ENCODE measurements around the gene REG4. TPM values are rescaled to one million over a fixed set of nuclear protein-coding genes. Genes with fewer than 3 reads are reported as not detected.
A peak's percentile ranks its signal among the peaks of the same experiment; 100 is the strongest.

REG4 gene
- total RNA-seq, 2 experiments from 2014 or later: 1.8 to 7.5 TPM

- H3K4me1 Mint-ChIP-seq: peaks cover 39% of the 10 kb centered on the region
- peaks cover 68% of the 10 kb centered on the region for H3K27me3 Mint-ChIP-seq
- no peaks in the 10 kb centered on the region for H3K36me3 Mint-ChIP-seq
- CTCF ChIA-PET: interaction anchor here (1.3 to 1.9 kb wide), 2 partner anchors 15 to 40 kb away, joined by 3 to 5 read pairs; partner anchors contain the start of gene HMGCS2
- no peak overlapping the region for H3K4me3 Mint-ChIP-seq
- ATAC-seq: no peak
- no peak overlapping the region for H3K27ac Mint-ChIP-seq
- no peaks in the 10 kb centered on the region for H3K9me3 Mint-ChIP-seq (ENCODE audit: low read depth)
- peak; percentile 23 for DNase-seq
These were observed 27.7 kb downstream of the REG4 start for GRCh38 chr1:119783354-119784185.

GRCh38 chr1:119782631-119783325 is 28.5 kb downstream of the REG4 start:
- ATAC-seq: peak; percentile 23
- Mint-ChIP-seq H3K36me3 (no peaks in the 10 kb centered on the region), H3K27ac (no peak overlapping the region), H3K27me3 (peaks cover 75% of the 10 kb centered on the region), H3K4me3 (no peak overlapping the region), H3K4me1 (peaks cover 37% of the 10 kb centered on the region), H3K9me3 (ENCODE audit: low read depth) (no peaks in the 10 kb centered on the region)
- peak; percentile 32 for DNase-seq
- CTCF ChIA-PET: interaction anchor here (1.9 kb wide), 1 partner anchor 39 kb away, joined by 5 read pairs; no protein-coding TSS in a partner anchor

- no peak for ATAC-seq
- no peaks in the 10 kb centered on the region for H3K9me3 Mint-ChIP-seq (ENCODE audit: low read depth)
These were observed 29.6 kb downstream of the REG4 start for GRCh38 chr1:119781434-119782210.

GRCh38 chr1:119779869-119780356 is 31.3 kb downstream of the REG4 start:
- DNase-seq: peak; percentile 37
- H3K4me3 Mint-ChIP-seq: no peak overlapping the region
- CTCF ChIA-PET: interaction anchor here (1.0 to 1.4 kb wide), 2 partner anchors 11 to 35 kb away, joined by 3 to 4 read pairs; partner anchors contain the start of gene HMGCS2
- H3K27ac Mint-ChIP-seq: no peak overlapping the region
- H3K9me3 Mint-ChIP-seq (ENCODE audit: low read depth): no peaks in the 10 kb centered on the region
- H3K27me3 Mint-ChIP-seq: peaks cover 73% of the 10 kb centered on the region
- no peak for ATAC-seq
- H3K36me3 Mint-ChIP-seq: no peaks in the 10 kb centered on the region
- H3K4me1 Mint-ChIP-seq: peaks cover 15% of the 10 kb centered on the region

More at GRCh38 chr1:119781434-119782210, 29.6 kb downstream of the REG4 start:
- Mint-ChIP-seq H3K36me3 (no peaks in the 10 kb centered on the region), H3K27me3 (peaks cover 74% of the 10 kb centered on the region), H3K27ac (no peak overlapping the region), H3K4me1 (peaks cover 29% of the 10 kb centered on the region), H3K4me3 (no peak overlapping the region)
- CTCF ChIA-PET: interaction anchor here (1.9 kb wide), 1 partner anchor 38 kb away, joined by 5 read pairs; no protein-coding TSS in a partner anchor
- DNase-seq: peak; percentile 11

DNA sequence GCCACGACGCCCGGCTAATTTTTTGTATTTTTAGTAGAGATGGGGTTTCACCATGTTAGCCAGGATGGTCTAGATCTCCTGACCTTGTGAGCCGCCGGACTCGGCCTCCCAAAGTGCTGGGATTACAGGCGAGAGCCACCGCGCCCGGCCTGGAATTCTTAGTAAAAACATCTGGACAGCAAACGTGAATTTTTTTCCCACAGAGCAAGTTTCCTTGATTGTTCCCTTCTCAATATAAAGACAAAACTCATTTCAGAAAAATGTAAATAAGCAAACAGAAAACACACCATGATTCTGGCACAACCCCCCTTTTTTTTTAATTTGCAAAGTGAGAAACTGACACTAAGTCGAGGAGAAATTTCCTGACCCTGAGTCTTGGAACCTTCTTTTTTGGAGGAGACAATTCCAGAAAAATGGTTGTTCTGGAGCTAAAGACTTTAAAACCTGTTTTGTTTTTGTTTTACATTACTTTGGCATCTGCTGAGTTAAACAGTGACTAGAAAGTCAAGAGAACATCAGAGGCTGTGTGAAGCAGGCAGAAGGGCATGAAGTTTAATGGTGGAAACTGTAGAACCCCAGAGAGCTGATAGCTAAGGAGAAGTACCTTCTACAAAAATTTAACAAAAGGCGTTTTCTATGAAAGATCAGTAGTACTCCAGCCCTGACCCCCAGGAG is 32.2 kb downstream of the REG4 start:
- Mint-ChIP-seq H3K27ac (no peak overlapping the region), H3K4me3 (no peak overlapping the region), H3K4me1 (peaks cover 11% of the 10 kb centered on the region), H3K36me3 (no peaks in the 10 kb centered on the region), H3K27me3 (peaks cover 70% of the 10 kb centered on the region), H3K9me3 (ENCODE audit: low read depth) (no peaks in the 10 kb centered on the region)
- CTCF ChIA-PET: interaction anchor here (1.0 to 1.4 kb wide), 2 partner anchors 10 to 35 kb away, joined by 3 to 4 read pairs; partner anchors contain the start of gene HMGCS2
- ATAC-seq (no peak), DNase-seq (peak; percentile 15)

- no peak overlapping the region for H3K27ac Mint-ChIP-seq
These were observed 32.9 kb downstream of the REG4 start for GRCh38 chr1:119778359-119778758.

GRCh38 chr1:119774746-119775490 is 36.3 kb downstream of the REG4 start:
- Mint-ChIP-seq H3K4me3 (no peak overlapping the region), H3K9me3 (ENCODE audit: low read depth) (no peaks in the 10 kb centered on the region), H3K36me3 (no peaks in the 10 kb centered on the region), H3K27me3 (peaks cover 47% of the 10 kb centered on the region), H3K27ac (no peak overlapping the region), H3K4me1 (no peaks in the 10 kb centered on the region)
- DNase-seq (peak; percentile 35), ATAC-seq (no peak)
- CTCF ChIA-PET: interaction anchor here (1.1 kb wide), 1 partner anchor 31 kb away, joined by 3 read pairs; no protein-coding TSS in a partner anchor

More at GRCh38 chr1:119778359-119778758, 32.9 kb downstream of the REG4 start:
- no peak for ATAC-seq
- DNase-seq: no peak
- H3K4me1 Mint-ChIP-seq: peaks cover 4% of the 10 kb centered on the region
- CTCF ChIA-PET: no interaction called here
- no peaks in the 10 kb centered on the region for H3K36me3 Mint-ChIP-seq
- H3K4me3 Mint-ChIP-seq: no peak overlapping the region
- H3K9me3 Mint-ChIP-seq (ENCODE audit: low read depth): no peaks in the 10 kb centered on the region
- peaks cover 70% of the 10 kb centered on the region for H3K27me3 Mint-ChIP-seq

DNA sequence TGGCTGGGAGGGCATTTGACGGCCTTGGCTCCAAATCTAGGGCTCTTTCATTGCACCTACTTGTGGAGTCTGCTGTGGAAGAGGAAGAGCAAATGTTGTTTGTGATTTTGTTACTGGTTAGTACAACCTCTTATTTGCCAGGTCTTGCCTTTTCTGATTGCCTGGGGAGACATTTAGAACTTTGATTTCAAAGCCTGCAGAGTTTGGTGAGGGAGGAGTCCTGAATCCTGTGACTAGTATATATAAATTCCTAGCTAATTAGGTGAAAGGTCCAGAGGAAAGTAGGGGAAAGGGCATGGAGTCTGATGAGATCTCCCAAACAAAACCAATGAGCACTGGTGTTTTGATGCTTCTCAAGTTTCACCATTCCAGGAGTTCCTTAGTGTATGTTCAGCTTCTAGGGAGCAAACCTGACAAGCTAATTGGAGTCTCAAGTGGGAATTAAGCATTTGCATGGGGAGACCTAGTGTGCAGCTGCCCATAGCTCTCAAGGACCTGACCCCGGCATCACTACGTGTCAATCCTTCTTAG is 37.5 kb downstream of the REG4 start:
- no peak overlapping the region for H3K27ac Mint-ChIP-seq
- H3K36me3 Mint-ChIP-seq: no peaks in the 10 kb centered on the region
- CTCF ChIA-PET: no interaction called here
- no peak overlapping the region for H3K4me3 Mint-ChIP-seq
- ATAC-seq (no peak), DNase-seq (peak; percentile 21)
- no peaks in the 10 kb centered on the region for H3K4me1 Mint-ChIP-seq
- peaks cover 42% of the 10 kb centered on the region for H3K27me3 Mint-ChIP-seq
- H3K9me3 Mint-ChIP-seq (ENCODE audit: low read depth): no peaks in the 10 kb centered on the region

- CTCF ChIA-PET: interaction anchor here (1.0 kb wide), 1 partner anchor 37 kb away, joined by 3 read pairs; no protein-coding TSS in a partner anchor
- no peak overlapping the region for H3K4me3 Mint-ChIP-seq
- H3K4me1 Mint-ChIP-seq: no peaks in the 10 kb centered on the region
These were observed 39.0 kb downstream of the REG4 start for GRCh38 chr1:119772298-119772697.

DNA sequence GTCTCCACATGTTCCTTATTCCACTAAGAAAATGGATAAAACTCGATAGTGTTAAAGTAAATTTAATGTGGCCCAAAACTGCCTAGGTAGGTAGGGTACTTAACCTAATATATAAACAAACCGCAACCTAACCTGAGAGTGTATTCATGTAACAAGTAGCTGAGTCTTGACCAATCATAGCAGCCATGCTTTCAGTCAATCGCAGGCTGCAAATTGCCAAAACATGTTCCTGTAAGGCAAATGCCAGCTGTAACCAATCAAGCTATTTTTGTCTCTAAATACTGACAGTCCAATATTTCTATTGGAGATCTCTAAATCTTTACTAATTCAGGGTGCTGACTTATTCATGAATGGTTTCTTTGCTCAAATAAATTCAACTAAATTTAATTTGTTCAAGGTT is 39.5 kb downstream of the REG4 start:
- ATAC-seq (no peak), DNase-seq (no peak)
- CTCF ChIA-PET: interaction anchor here (1.0 kb wide), 1 partner anchor 38 kb away, joined by 3 read pairs; no protein-coding TSS in a partner anchor
- no peak overlapping the region for H3K27ac Mint-ChIP-seq
- H3K36me3 Mint-ChIP-seq: no peaks in the 10 kb centered on the region
- H3K9me3 Mint-ChIP-seq (ENCODE audit: low read depth): no peaks in the 10 kb centered on the region
- H3K27me3 Mint-ChIP-seq: peaks cover 51% of the 10 kb centered on the region
- H3K4me3 Mint-ChIP-seq: no peak overlapping the region
- H3K4me1 Mint-ChIP-seq: no peaks in the 10 kb centered on the region

More at GRCh38 chr1:119772298-119772697, 39.0 kb downstream of the REG4 start:
- no peaks in the 10 kb centered on the region for H3K9me3 Mint-ChIP-seq (ENCODE audit: low read depth)
- ATAC-seq: no peak
- no peak overlapping the region for H3K27ac Mint-ChIP-seq
- H3K36me3 Mint-ChIP-seq: no peaks in the 10 kb centered on the region
- no peak for DNase-seq
- H3K27me3 Mint-ChIP-seq: peaks cover 47% of the 10 kb centered on the region

DNA sequence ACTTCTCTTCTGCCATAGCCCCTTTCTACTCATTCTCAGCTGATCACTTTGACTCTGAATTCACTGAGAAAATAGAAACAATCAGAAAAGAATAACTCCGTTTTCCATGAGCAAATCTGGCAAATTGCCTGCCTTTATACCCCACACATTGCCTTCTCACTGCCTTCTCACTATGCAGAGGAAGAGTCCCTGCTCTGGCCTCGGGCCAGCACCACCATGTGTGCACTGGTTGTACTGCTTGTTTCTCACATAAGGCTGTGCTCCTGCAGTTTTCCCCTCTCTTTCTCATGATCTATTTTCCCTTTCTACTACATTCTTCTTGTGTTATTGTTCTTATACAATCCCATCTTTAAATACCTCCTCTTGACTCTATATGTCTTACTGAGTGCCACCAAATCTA is 40.2 kb downstream of the REG4 start:
- ATAC-seq (no peak), DNase-seq (peak; percentile 25)
- Mint-ChIP-seq H3K27me3 (peaks cover 55% of the 10 kb centered on the region), H3K36me3 (no peaks in the 10 kb centered on the region), H3K4me1 (no peaks in the 10 kb centered on the region), H3K27ac (no peak overlapping the region), H3K4me3 (no peak overlapping the region), H3K9me3 (ENCODE audit: low read depth) (no peaks in the 10 kb centered on the region)
- CTCF ChIA-PET: no interaction called here

Measured in activated CD8-positive, alpha-beta memory T cell treated with anti-CD3 and anti-CD28 coated beads, Interleukin-2, amount 10 ng/mL, durations not matched to agents 7 days and 5 days (primary cell).